ENCODE results near the gene HAGH.

DNA sequence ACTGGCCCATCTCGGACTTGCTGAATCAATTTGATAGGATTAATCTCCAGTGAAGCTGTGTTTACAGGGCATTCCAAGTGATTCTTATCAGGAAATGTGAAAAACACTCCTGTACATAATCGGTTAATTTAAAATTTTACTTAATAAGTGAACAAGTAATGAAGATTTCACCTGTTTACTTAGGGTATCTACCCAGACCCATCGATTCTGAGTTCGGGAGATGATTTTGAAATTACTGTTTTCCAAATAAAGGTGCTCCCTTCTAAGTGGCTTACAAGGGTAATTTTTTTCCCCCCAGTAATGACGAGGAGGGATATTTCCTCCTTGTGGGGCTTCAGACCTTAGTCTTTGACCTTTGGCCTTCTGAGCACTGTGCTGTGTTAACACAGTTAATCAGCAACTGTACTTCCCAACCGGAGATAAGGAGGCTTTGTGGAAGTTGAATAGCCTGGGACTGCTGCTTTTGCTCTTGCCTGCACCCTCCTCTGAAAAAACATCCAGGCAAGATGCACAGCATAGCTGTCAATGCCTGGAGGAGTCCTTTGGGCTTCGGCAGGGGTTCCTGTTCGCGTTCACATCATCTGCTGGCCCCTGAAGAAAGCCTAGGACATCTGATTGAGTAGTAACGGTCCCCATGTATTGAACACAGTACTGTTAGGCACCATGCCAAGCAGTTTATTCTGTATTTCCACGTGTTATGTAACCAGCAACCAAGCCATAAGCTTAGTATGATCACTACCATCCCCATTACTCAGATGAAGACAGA, 2.2 kb upstream of the HAGH start:
- TF ChIP-seq MYC (IDR thresholded peaks at IDR 0.05; ENCODE audit: low read depth, low read length) (no peak), CTCF (IDR thresholded peaks at IDR 0.05; ENCODE audit: low read depth, low read length) (no peak), POLR2A (IDR thresholded peaks at IDR 0.05; ENCODE audit: extremely low read depth, insufficient read length) (no peak)
